Pancreas (tissue), 10 donors: ENCODE results near the gene THAP5. TPM values are rescaled to one million over a fixed set of nuclear protein-coding genes. Genes with fewer than 3 reads are reported as not detected.

Source experiments
- ATAC-seq, 4 donors: fragments of 200-7000 bp; cut with Tn5 transposase; one replicate each; pipeline versions ENCODE4 v1.8.0 to v1.9.1; 2020; ENCODE audit warnings: mild to moderate bottlenecking in 4 of 4, moderate library complexity in 4 of 4
- DNase-seq, 6 donors: peaks; one replicate each; pipeline ENCODE4 v3.0.0-alpha.2; 2020
- FAIRE-seq: peaks from 2 replicates; lab custom pipeline; 2012; peaks lifted over from hg19 to GRCh38; lab: Jason Lieb, UNC
- H3K27ac ChIP-seq, 4 donors: fragments of 200-600 bp; sonication (generic); 1 replicate in 3 of 4; 2 replicates in 1 of 4; pipeline versions ENCODE4 v1.5.0 to v1.8.0; 2020
- H3K27me3 ChIP-seq, 4 donors: fragments of 200-600 bp; one replicate each; pipeline ENCODE4 v1.8.0; 2021
- H3K36me3 ChIP-seq, 3 donors: fragments of 200-600 bp; sonication (generic) in 1 of 3; one replicate each; pipeline versions ENCODE4 v1.5.0 to v1.8.0; 2020 to 2021
- H3K4me1 ChIP-seq, 3 donors: fragments of 200-600 bp; one replicate each; pipeline ENCODE4 v1.8.0; 2021
- H3K4me3 ChIP-seq, 4 donors: fragments of 200-600 bp; sonication (generic) in 2 of 4; one replicate each; pipeline versions ENCODE4 v1.5.0 to v1.8.0; 2020 to 2021
- H3K9me3 ChIP-seq, 4 donors: fragments of 200-600 bp; one replicate each; pipeline ENCODE4 v1.8.0; 2021
- WGBS, 2 donors: extraction: QIAGEN DNeasy Blood & Tissue Kit; methylation state at CpG; one replicate each; pipeline ENCODE4 v1.1.7; 2013; 5-methylcytosine and 5-hydroxymethylcytosine counted together
- intact Hi-C, 3 donors: fragments of 100-400 bp; cut with DNase I; formaldehyde crosslinking; loops; one replicate each; pipeline versions ENCODE4 v1.11.1 to v1.14.2; 2022
- polyA plus RNA-seq, 2 donors: library from polyadenylated mRNA; stranded (reverse); fragments of 200-250 nt; gene quantifications; one replicate each; pipeline ENCODE4 v1.2.3, GENCODE V29; 2013
- total RNA-seq, 6 donors: library from RNA; stranded (reverse); fragmentation: NEBNext Ultra II Directional in 4 of 6; extraction: Animal tissue kit (Norgen Biotek cat#: 25700) in 4 of 6; gene quantifications; one replicate each; pipeline versions ENCODE4 v1.2.1 to v1.2.4, GENCODE V29; 2021 to 2023
- TF ChIP-seq, protein P1 (sequence below), 4 donors: fragments of 200-600 bp; sonication (generic) in 3 of 4; IDR thresholded peaks; one replicate each; pipeline versions ENCODE4 v1.5.0 to v1.8.0; 2021; ENCODE audit warnings: antibody characterized with exemption in 4 of 4
- donor health status: healthy with polysubstance abuse.
- donor health status: DM: no; HTN: no; CAD: no; lungs with moderate emphysema.
- donor health status: DM: no; HTN: no; CAD: no.
- donor health status: control.
- donor health status: control.
- donor health status: Bipolar disorder and iron deficiency.
- donor health status: DM: yes; HTN: yes; CAD: no.
- donor health status: DM: no; HTN: no; CAD: no.
- donor health status: DM: no; HTN: no; CAD: no.
- donor health status: DM: yes; HTN: yes; CAD: no.

Gene THAP5
- total and polyA plus RNA-seq, 8 donors = 6.4 to 17.4 (median 11.7) TPM

DNA sequence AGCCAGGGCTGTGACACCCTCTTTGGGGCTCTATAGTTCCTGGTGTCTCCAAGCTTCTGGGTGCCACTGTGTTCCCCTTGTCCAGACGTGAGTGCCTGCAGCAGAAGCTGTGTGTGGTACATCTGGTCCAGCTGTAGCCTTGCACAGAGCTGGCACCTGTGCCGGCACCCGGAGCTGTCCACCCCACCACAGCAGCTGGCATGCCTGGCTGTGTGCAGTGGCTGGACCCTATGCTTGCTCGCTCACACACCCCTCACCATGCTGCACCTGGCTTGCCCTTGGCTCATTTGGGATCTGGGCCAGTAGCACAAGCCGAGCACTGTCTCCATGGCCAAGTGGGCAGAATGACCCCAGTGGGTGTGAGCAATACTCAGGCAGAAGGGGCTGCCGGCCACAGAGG lies 10.8 kb upstream of the THAP5 start:
- ATAC-seq = peak in 1 of 4 donors; percentile 18
- 61 to 72% methylated on average over 6 of the region's 6 CpGs for WGBS, 2 donors

DNA sequence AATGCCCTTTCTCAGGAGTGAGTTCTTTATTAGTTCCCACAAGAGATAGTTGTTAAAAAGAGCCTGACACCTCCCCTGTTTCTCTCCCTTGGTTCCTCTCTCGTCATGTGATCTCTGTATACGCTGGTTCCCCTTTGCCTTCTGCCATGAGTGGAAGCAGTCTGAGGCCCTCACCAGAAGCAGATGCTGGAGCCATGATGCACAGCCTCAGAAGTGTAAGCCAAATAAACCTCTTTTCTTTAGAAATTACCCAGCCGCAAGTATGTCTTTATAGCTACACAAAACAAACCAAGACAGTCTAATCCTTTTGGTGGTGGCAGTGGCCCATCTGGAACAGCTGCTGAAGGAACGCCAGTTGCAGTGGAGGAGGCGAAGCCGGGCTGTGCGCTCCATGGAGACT lies 9.4 kb upstream of the THAP5 start:
- FAIRE-seq (no peak), ATAC-seq (no peak), DNase-seq (no peak)
- no peaks in the 10 kb centered on the region for H3K9me3 ChIP-seq
- H3K4me1 ChIP-seq = peaks cover 0 to 10% (median 9%) of the 10 kb centered on the region in 3 donors
- intact Hi-C loops = no loop called here
- WGBS, 2 donors = 98 to 99% methylated on average over 7 of the region's 7 CpGs
- TF ChIP-seq, protein P1, sequence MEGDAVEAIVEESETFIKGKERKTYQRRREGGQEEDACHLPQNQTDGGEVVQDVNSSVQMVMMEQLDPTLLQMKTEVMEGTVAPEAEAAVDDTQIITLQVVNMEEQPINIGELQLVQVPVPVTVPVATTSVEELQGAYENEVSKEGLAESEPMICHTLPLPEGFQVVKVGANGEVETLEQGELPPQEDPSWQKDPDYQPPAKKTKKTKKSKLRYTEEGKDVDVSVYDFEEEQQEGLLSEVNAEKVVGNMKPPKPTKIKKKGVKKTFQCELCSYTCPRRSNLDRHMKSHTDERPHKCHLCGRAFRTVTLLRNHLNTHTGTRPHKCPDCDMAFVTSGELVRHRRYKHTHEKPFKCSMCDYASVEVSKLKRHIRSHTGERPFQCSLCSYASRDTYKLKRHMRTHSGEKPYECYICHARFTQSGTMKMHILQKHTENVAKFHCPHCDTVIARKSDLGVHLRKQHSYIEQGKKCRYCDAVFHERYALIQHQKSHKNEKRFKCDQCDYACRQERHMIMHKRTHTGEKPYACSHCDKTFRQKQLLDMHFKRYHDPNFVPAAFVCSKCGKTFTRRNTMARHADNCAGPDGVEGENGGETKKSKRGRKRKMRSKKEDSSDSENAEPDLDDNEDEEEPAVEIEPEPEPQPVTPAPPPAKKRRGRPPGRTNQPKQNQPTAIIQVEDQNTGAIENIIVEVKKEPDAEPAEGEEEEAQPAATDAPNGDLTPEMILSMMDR (IDR thresholded peaks at IDR 0.05) = no peak
- no peak overlapping the region for H3K4me3 ChIP-seq
- H3K36me3 ChIP-seq = peaks cover 0 to 9% (median 0%) of the 10 kb centered on the region in 3 donors
- H3K27ac ChIP-seq = no peak overlapping the region
- H3K27me3 ChIP-seq = no peaks in the 10 kb centered on the region

More for the DNA sequence above, 10.8 kb upstream of the THAP5 start:
- TF ChIP-seq, protein P1 (IDR thresholded peaks at IDR 0.05) = no peak
- Histone ChIP-seq H3K36me3 (peaks cover 0 to 9% (median 0%) of the 10 kb centered on the region in 3 donors), H3K27ac (no peak overlapping the region), H3K9me3 (no peaks in the 10 kb centered on the region), H3K4me1 (no peaks in the 10 kb centered on the region), H3K4me3 (no peak overlapping the region), H3K27me3 (no peaks in the 10 kb centered on the region)
- intact Hi-C loops = no loop called here
- DNase-seq = peak in 2 of 6 donors; percentile 15 to 55
- FAIRE-seq = no peak

DNA sequence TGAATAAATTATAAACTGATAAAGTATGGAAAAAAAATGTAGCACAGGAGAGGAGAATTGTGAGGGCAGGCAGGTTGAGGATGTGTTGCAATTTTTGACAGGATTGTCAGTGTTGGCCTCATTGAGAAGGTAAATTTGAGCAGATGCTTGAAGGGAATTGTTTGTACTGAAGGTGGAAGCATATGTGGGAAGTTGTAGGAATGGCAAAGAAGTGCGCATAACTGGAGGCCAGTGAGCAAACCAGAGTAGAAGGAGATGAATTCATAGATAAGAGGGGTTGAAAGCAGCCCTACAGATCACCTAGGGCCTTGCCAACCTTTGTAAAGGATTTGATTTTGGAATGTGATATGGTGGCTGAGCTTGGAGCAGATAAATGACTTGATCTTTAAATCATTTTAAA lies 6.6 kb upstream of the THAP5 start:
- no peak for ATAC-seq
- no peak for FAIRE-seq
- Histone ChIP-seq H3K9me3 (no peaks in the 10 kb centered on the region), H3K4me1 (peaks cover 0 to 25% (median 20%) of the 10 kb centered on the region in 3 donors), H3K4me3 (no peak overlapping the region), H3K27ac (no peak overlapping the region), H3K36me3 (peaks cover 4 to 18% (median 8%) of the 10 kb centered on the region in 3 donors), H3K27me3 (no peaks in the 10 kb centered on the region)
- no peak for DNase-seq
- TF ChIP-seq, protein P1 (IDR thresholded peaks at IDR 0.05) = no peak
- 99 to 100% methylated on average over 1 of the region's 1 CpG for WGBS, 2 donors
- intact Hi-C loops = no loop called here

DNA sequence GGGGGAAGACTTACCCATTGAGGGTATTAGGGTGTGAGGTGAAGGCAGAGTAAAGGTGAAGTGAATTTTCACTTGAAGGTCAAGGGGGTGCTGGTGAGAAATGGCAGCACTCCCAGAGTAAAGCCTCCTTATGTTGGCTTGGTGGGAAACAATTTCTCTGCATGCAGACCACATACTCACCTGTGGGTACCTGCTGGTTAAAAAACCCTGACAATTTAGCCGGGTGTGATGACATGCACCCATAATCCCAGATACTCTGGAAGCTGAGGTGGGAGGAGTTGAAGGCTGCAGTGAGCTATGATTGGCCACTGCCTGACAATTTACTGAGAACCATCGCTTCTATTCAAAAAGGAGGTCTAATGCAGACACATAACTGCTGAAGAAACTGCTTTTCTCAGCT lies 5.7 kb upstream of the THAP5 start:
- Histone ChIP-seq H3K27ac (no peak overlapping the region), H3K4me1 (peaks cover 0 to 25% (median 20%) of the 10 kb centered on the region in 3 donors), H3K36me3 (peaks cover 4 to 18% (median 8%) of the 10 kb centered on the region in 3 donors), H3K4me3 (no peak overlapping the region), H3K27me3 (no peaks in the 10 kb centered on the region), H3K9me3 (no peaks in the 10 kb centered on the region)
- FAIRE-seq (no peak), ATAC-seq (no peak), DNase-seq (no peak)
- intact Hi-C loops = no loop called here
- TF ChIP-seq, protein P1 (IDR thresholded peaks at IDR 0.05) = no peak
- WGBS, 2 donors = 71 to 75% methylated on average over 2 of the region's 2 CpGs

DNA sequence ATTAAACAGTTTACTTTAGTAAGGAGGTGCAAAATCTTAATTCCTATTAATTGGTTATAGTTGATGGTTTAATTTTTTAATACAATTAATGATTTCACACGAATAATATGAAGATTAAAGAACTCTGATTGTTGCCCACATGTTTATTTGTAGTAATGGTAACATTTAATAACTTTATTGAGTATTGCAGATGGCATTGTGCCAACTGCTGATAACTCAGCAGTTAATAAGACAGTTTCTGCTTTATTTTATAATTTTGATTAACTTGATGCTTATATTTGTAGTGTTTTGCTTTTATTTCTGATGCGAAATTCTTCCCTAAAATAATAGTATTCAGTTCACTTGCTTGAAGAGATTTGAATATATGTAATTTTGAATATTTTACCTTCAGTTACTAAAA lies 3.0 kb upstream of the THAP5 start:
- H3K4me1 ChIP-seq = peaks cover 0 to 29% (median 20%) of the 10 kb centered on the region in 3 donors
- H3K4me3 ChIP-seq = peak overlapping the region in 2 of 4 donors; percentile 60 to 89
- FAIRE-seq (no peak), ATAC-seq (no peak), DNase-seq (no peak)
- intact Hi-C loops = no loop called here
- WGBS, 2 donors = 40 to 41% methylated on average over 2 of the region's 2 CpGs
- H3K27ac ChIP-seq = peak overlapping the region in 1 of 4 donors; percentile 1
- no peaks in the 10 kb centered on the region for H3K9me3 ChIP-seq
- H3K36me3 ChIP-seq = peaks cover 4 to 9% (median 8%) of the 10 kb centered on the region in 3 donors
- TF ChIP-seq, protein P1 (IDR thresholded peaks at IDR 0.05) = no peak
- H3K27me3 ChIP-seq = no peaks in the 10 kb centered on the region
